Heart left ventricle (tissue), 16 donors: ENCODE measurements around the gene CENPV. TPM values are rescaled to one million over a fixed set of nuclear protein-coding genes. Genes with fewer than 3 reads are reported as not detected.
A peak's percentile ranks its signal among the peaks of the same experiment; 100 is the strongest.

Experiments
- ATAC-seq, 4 donors: fragments of 200-7000 bp; cut with Tn5 transposase; one replicate each; pipeline ENCODE4 v1.9.1; 2020 to 2022; ENCODE audit warnings: moderate library complexity in 4 of 4, mild to moderate bottlenecking in 3 of 4, moderate number of reproducible peaks in 1 of 4
- DNase-seq, 5 donors: peaks; one replicate each; pipeline ENCODE4 v3.0.0-alpha.2; 2020
- H3K27ac ChIP-seq, 12 donors: fragments of 200-600 bp; sonication (generic) in 4 of 12; one replicate each; pipeline versions ENCODE4 v1.5.0 to v1.8.0; 2016 to 2022; ENCODE audit warnings: mild to moderate bottlenecking in 2 of 12
- H3K27me3 ChIP-seq, 9 donors: fragments of 200-600 bp; sonication (generic) in 2 of 9; one replicate each; pipeline versions ENCODE4 v1.5.1 to v1.8.0; 2016 to 2022; ENCODE audit warnings: mild to moderate bottlenecking in 3 of 9
- H3K36me3 ChIP-seq, 9 donors: fragments of 200-600 bp; sonication (generic) in 2 of 9; one replicate each; pipeline versions ENCODE4 v1.5.0 to v1.8.0; 2018 to 2022; ENCODE audit warnings: mild to moderate bottlenecking in 2 of 9
- H3K4me1 ChIP-seq, 12 donors: fragments of 200-600 bp; sonication (generic) in 4 of 12; one replicate each; pipeline versions ENCODE4 v1.5.0 to v1.8.0; 2016 to 2022; ENCODE audit warnings: mild to moderate bottlenecking in 3 of 12
- H3K4me3 ChIP-seq, 12 donors: fragments of 200-600 bp; sonication (generic) in 4 of 12; one replicate each; pipeline versions ENCODE4 v1.5.0 to v1.8.0; 2017 to 2022; ENCODE audit warnings: mild to moderate bottlenecking in 9 of 12, moderate library complexity in 4 of 12
- H3K9me3 ChIP-seq, 12 donors: fragments of 200-600 bp; sonication (generic) in 4 of 12; one replicate each; pipeline versions ENCODE4 v1.5.0 to v1.8.0; 2016 to 2022; ENCODE audit warnings: mild to moderate bottlenecking in 1 of 12
- POLR2A ChIP-seq, 2 donors: fragments of 450-650 bp; IDR thresholded peaks; one replicate each; pipeline ENCODE4 v1.6.1; 2017; ENCODE audit warnings: antibody characterized with exemption in 2 of 2, mild to moderate bottlenecking in 2 of 2, moderate library complexity in 2 of 2
- WGBS, 4 donors: extraction: QIAGEN DNeasy Blood & Tissue Kit in 2 of 4; methylation state at CpG; one replicate each; pipeline versions ENCODE4 v1.1.5 to v1.1.7; 2013 to 2018; 5-methylcytosine and 5-hydroxymethylcytosine counted together
- intact Hi-C, 10 donors: fragments of 100-400 bp; cut with DNase I; formaldehyde crosslinking; loops; one replicate each; pipeline versions ENCODE4 v1.11.1 to v1.14.2; 2022
- polyA plus RNA-seq, 2 donors: library from polyadenylated mRNA; stranded (reverse); fragments of 200-250 nt; gene quantifications; one replicate each; pipeline ENCODE4 v1.2.3, GENCODE V29; 2013
- total RNA-seq, 9 donors: library from RNA; depleted of rRNA in 2 of 9; stranded (reverse); fragments of >200 nt in 2 of 9; fragmentation: NEBNext Ultra II Directional in 3 of 9; extraction: Animal tissue kit (Norgen Biotek cat#: 25700) in 3 of 9; gene quantifications; one replicate each; pipeline versions ENCODE4 v1.1.0 to v1.2.4, GENCODE V29; 2016 to 2023
- TF ChIP-seq, protein P1 (sequence below), 12 donors: fragments of 200-600 bp; sonication (generic) in 4 of 12; IDR thresholded peaks; one replicate each; pipeline versions ENCODE4 v1.5.0 to v1.8.0; 2018 to 2022; ENCODE audit warnings: antibody characterized with exemption in 12 of 12, mild to moderate bottlenecking in 5 of 12
- donor health status: ischemic (EF 13 %, LVEDD 7.1; RV severe dilation, severe dysfunction).
- donor health status: healthy with polysubstance abuse.
- donor health status: DM: no; HTN: yes; CAD: no.
- donor health status: DM: no; HTN: no; CAD: no.
- donor health status: ischemic (EF 25% LVEDD 6.9; RV normal size, moderate dysfunction).
- donor health status: ischemic (EF 25% LVEDD 5.7; RV mildly dilated, moderate dysfunction).
- donor health status: healthy.
- donor health status: DM: yes; HTN: yes; CAD: no.
- donor health status: ischemic (EF 35%, LVEDD 5.7; RV mildly dilated, moderate dysfunction).
- donor health status: nonischemic (EF 11% LVEDD 7.7; RV severe dilation, severe dysfunction).
- donor health status: DM: yes; HTN: yes; CAD: no.
- donor health status: PGD.
- donor health status: ischemic (EF 29% LVEDD 5.4; RV normal size, mild dysfunction).
- donor health status: nonischemic (EF 23%, LVEDD 6.1; RV moderate dilation, normal function).

Gene CENPV
- total and polyA plus RNA-seq, 11 donors: 9.1 to 18.7 (median 11.5) TPM

DNA sequence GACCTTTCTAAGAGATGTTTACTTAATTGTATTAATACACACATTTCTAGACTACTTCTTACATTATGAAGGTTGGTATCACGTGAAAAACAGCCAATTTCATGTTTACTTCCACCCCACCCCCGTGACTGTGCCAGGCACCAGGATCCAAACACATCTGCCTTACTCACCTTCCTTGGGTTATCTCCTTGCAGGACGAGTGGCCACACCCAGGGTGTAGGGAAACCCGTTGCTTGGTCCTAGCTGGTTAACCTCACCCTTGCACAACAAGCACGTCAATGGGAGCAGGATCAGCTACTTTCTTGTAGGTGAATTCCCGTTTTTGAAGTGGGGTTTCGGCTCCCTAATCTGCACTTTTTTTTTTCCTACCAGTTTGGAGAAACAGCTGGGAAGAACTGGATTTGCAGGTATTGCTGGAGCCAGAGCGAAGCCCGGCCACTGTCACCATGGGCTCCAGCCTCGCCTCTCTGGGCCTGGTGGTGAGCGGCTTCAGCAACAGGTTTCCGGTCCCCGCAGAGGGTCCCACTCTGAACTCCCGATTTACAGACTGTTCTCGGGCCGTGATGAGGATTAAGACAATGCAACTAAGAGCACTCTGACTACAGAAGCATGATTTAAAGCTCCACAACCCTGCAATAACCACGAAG, 25.5 kb upstream of the CENPV start:
- no peaks in the 10 kb centered on the region for H3K27me3 ChIP-seq
- intact Hi-C loops: loop anchor here in 1 of 10 donors (5.0 kb wide), 1 partner anchor 144 kb away; no protein-coding TSS in a partner anchor
- no peak for TF ChIP-seq POLR2A (IDR thresholded peaks at IDR 0.05)
- TF ChIP-seq, protein P1, sequence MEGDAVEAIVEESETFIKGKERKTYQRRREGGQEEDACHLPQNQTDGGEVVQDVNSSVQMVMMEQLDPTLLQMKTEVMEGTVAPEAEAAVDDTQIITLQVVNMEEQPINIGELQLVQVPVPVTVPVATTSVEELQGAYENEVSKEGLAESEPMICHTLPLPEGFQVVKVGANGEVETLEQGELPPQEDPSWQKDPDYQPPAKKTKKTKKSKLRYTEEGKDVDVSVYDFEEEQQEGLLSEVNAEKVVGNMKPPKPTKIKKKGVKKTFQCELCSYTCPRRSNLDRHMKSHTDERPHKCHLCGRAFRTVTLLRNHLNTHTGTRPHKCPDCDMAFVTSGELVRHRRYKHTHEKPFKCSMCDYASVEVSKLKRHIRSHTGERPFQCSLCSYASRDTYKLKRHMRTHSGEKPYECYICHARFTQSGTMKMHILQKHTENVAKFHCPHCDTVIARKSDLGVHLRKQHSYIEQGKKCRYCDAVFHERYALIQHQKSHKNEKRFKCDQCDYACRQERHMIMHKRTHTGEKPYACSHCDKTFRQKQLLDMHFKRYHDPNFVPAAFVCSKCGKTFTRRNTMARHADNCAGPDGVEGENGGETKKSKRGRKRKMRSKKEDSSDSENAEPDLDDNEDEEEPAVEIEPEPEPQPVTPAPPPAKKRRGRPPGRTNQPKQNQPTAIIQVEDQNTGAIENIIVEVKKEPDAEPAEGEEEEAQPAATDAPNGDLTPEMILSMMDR (IDR thresholded peaks at IDR 0.05): no peak
- H3K27ac ChIP-seq: no peak overlapping the region
- H3K4me1 ChIP-seq: peaks cover 10 to 36% (median 23%) of the 10 kb centered on the region in 12 donors
- no peak overlapping the region for H3K4me3 ChIP-seq
- DNase-seq (no peak), ATAC-seq (no peak)
- peaks cover 0 to 21% (median 17%) of the 10 kb centered on the region in 9 donors for H3K36me3 ChIP-seq
- WGBS, 4 donors: 80 to 82% (median 81%) methylated on average over 17 of the region's 17 CpGs
- H3K9me3 ChIP-seq: no peaks in the 10 kb centered on the region

DNA sequence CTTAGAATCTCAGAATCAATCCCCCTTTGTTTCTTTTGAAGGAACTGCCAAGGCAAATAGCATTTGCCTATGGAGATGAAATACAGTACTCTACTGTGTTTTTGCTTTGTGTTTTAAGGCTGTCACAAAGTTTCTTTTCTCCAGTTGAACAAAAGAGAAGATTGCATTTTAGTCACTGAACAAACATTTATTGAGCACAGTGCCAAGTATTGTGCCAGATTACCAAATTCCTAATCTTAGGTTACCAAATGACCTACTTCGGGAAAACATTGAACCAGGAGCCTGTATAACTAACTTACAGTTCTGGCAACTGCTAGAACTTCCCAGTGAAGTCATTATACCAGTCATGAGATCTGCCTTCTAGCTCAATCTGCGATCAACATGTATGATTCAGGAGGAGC, 24.7 kb upstream of the CENPV start:
- intact Hi-C loops: loop anchor here in 1 of 10 donors (5.0 kb wide), 1 partner anchor 144 kb away; no protein-coding TSS in a partner anchor
- Histone ChIP-seq H3K27ac (no peak overlapping the region), H3K27me3 (no peaks in the 10 kb centered on the region), H3K36me3 (peaks cover 0 to 13% (median 9%) of the 10 kb centered on the region in 9 donors), H3K9me3 (no peaks in the 10 kb centered on the region), H3K4me3 (no peak overlapping the region), H3K4me1 (peaks cover 2 to 29% (median 17%) of the 10 kb centered on the region in 12 donors)
- DNase-seq (no peak), ATAC-seq (no peak)
- 71 to 83% (median 75%) methylated on average over 2 of the region's 2 CpGs for WGBS, 4 donors
- TF ChIP-seq POLR2A (IDR thresholded peaks at IDR 0.05): no peak
- TF ChIP-seq, protein P1 (IDR thresholded peaks at IDR 0.05): no peak

DNA sequence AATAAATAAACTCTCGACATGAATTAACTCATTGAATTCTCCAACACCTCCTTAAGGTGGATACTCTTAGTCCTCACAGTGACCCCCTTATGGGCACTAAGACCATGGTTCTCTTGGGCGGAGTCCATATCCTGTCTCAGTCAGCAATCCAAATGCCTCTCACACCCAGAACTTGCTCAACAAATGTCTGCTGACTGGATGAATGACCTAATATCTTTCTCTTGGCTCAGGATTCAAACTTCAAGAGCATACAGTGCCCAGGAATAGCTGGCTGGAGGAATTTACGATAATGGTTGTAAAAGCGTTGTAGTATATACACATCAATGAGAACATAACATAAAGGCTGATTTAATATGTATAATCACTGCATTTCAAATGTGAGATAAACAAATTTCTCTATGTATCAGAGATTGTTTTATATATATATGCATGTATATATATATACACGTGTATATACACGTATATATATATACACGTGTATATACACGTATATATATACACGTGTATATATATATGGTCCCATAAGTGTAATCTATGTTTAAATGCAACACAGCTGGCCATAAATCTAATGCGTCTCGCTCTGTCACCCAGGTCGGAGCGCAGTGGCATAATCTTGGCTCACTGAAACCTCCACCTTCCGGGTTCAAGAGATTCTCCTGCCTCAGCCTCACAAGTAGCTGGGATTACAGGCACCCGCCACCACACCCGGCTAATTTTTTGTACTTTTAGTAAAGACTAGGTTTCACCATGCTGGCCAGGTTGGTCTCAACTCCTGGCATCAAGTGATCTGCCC, 21.1 kb upstream of the CENPV start:
- TF ChIP-seq, protein P1 (IDR thresholded peaks at IDR 0.05): no peak
- TF ChIP-seq POLR2A (IDR thresholded peaks at IDR 0.05): no peak
- WGBS, 4 donors: 68 to 73% (median 70%) methylated on average over 16 of the region's 16 CpGs
- H3K9me3 ChIP-seq: no peaks in the 10 kb centered on the region
- DNase-seq (peak in 2 of 5 donors; percentile 28 to 50), ATAC-seq (peak; percentile 55 to 95 (median 94))
- no peaks in the 10 kb centered on the region for H3K36me3 ChIP-seq
- peaks cover 0 to 19% (median 6%) of the 10 kb centered on the region in 12 donors for H3K4me1 ChIP-seq
- intact Hi-C loops: loop anchor here in 1 of 10 donors (5.0 kb wide), 1 partner anchor 148 kb away; no protein-coding TSS in a partner anchor
- no peaks in the 10 kb centered on the region for H3K27me3 ChIP-seq
- no peak overlapping the region for H3K4me3 ChIP-seq
- peak overlapping the region in 1 of 12 donors; percentile 33 for H3K27ac ChIP-seq

DNA sequence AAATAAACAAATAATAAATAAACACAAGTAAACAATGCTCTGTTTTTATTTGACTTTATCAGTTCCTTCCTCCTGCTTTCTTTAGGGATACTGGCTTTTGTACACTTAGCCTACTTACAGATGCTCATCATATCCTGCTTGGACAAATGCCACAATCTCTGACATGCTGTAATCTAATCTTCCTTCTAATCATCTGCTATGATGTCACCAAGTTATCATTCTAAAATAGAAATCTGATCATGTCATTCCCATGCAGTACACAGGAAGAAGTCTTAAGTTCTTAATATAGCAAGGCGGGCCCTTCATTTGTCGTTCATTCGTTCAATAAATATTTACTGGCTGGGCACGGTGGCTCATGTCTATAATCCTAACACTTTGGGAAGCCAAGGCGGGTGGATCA, 18.5 kb upstream of the CENPV start:
- Histone ChIP-seq H3K9me3 (no peaks in the 10 kb centered on the region), H3K27me3 (no peaks in the 10 kb centered on the region), H3K27ac (peak overlapping the region in 6 of 12 donors; percentile 16 to 63 (median 42)), H3K36me3 (no peaks in the 10 kb centered on the region), H3K4me1 (peaks cover 0 to 19% (median 6%) of the 10 kb centered on the region in 12 donors), H3K4me3 (no peak overlapping the region)
- intact Hi-C loops: loop anchor here in 1 of 10 donors (5.0 kb wide), 1 partner anchor 151 kb away; no protein-coding TSS in a partner anchor
- TF ChIP-seq, protein P1 (IDR thresholded peaks at IDR 0.05): no peak
- no peak for TF ChIP-seq POLR2A (IDR thresholded peaks at IDR 0.05)
- peak in 3 of 4 donors; percentile 15 to 77 (median 44) for ATAC-seq
- WGBS, 4 donors: 35 to 55% (median 43%) methylated on average over 5 of the region's 5 CpGs
- DNase-seq: peak in 1 of 5 donors; percentile 31
